ENCODE measurements around the gene PIK3R5. TPM values are rescaled to one million over a fixed set of nuclear protein-coding genes. Genes with fewer than 3 reads are reported as not detected.

PIK3R5 gene
- total and polyA plus RNA-seq, 3 donors from 2014 or later = 6.1 to 14.0 (median 7.4) TPM

DNA sequence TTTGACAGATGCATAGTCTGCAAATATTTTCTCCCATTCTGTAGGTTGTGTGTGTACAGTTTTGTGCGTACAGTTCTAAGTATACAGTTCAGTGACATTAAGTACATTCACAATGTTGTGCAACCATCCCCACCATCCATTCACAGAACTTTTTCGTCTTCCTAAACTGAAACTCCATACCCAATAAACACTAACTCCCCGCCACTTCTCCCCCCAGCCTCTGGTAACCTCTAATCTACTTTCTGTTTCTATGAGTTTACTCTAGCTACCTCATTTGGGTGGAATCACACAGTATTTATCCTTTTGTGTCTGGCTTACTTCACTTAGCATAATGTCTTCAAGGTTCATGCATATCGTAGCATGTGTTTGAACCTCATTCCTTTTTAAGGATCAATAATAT, 14.3 kb downstream of the PIK3R5 start:
- H3K4me3 ChIP-seq = no peak overlapping the region
- WGBS, 2 donors = 87 to 91% methylated on average over 4 of the region's 4 CpGs
- intact Hi-C loops (cut with DNase I; ENCODE audit: low total_unique reads) = no loop called here

GRCh38 chr17:8949061-8949661, 16.3 kb downstream of the PIK3R5 start:
- no peaks in the 10 kb centered on the region for H3K4me1 ChIP-seq
- H3K9me3 ChIP-seq = no peaks in the 10 kb centered on the region
- H3K27ac ChIP-seq = no peak overlapping the region
- no peak overlapping the region for H3K4me3 ChIP-seq
- TF ChIP-seq POLR2A (IDR thresholded peaks at IDR 0.05) = no peak
- TF ChIP-seq, protein P1, sequence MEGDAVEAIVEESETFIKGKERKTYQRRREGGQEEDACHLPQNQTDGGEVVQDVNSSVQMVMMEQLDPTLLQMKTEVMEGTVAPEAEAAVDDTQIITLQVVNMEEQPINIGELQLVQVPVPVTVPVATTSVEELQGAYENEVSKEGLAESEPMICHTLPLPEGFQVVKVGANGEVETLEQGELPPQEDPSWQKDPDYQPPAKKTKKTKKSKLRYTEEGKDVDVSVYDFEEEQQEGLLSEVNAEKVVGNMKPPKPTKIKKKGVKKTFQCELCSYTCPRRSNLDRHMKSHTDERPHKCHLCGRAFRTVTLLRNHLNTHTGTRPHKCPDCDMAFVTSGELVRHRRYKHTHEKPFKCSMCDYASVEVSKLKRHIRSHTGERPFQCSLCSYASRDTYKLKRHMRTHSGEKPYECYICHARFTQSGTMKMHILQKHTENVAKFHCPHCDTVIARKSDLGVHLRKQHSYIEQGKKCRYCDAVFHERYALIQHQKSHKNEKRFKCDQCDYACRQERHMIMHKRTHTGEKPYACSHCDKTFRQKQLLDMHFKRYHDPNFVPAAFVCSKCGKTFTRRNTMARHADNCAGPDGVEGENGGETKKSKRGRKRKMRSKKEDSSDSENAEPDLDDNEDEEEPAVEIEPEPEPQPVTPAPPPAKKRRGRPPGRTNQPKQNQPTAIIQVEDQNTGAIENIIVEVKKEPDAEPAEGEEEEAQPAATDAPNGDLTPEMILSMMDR (IDR thresholded peaks at IDR 0.05) = no peak
- intact Hi-C loops (cut with DNase I; ENCODE audit: low total_unique reads) = no loop called here
- no peaks in the 10 kb centered on the region for H3K27me3 ChIP-seq
- H3K36me3 ChIP-seq (ENCODE audit: low read depth, missing control alignments) = no peaks in the 10 kb centered on the region
- no peak for DNase-seq
- 80 to 89% methylated on average over 9 of the region's 9 CpGs for WGBS, 2 donors

More for the DNA sequence above, 14.3 kb downstream of the PIK3R5 start:
- Histone ChIP-seq H3K9me3 (no peaks in the 10 kb centered on the region), H3K36me3 (ENCODE audit: low read depth, missing control alignments) (no peaks in the 10 kb centered on the region), H3K4me1 (no peaks in the 10 kb centered on the region), H3K27ac (no peak overlapping the region), H3K27me3 (no peaks in the 10 kb centered on the region)
- TF ChIP-seq POLR2A (IDR thresholded peaks at IDR 0.05) = no peak
- TF ChIP-seq, protein P1 (IDR thresholded peaks at IDR 0.05) = no peak
- no peak for DNase-seq

- Histone ChIP-seq H3K4me3 (no peak overlapping the region), H3K27ac (no peak overlapping the region), H3K36me3 (ENCODE audit: low read depth, missing control alignments) (no peaks in the 10 kb centered on the region), H3K27me3 (no peaks in the 10 kb centered on the region), H3K9me3 (no peaks in the 10 kb centered on the region), H3K4me1 (no peaks in the 10 kb centered on the region)
- 78 to 97% methylated on average over 2 to 7 of the region's 7 CpGs for WGBS, 2 donors
- TF ChIP-seq, protein P1 (IDR thresholded peaks at IDR 0.05) = no peak
- no peak for TF ChIP-seq POLR2A (IDR thresholded peaks at IDR 0.05)
- DNase-seq = no peak
- intact Hi-C loops (cut with DNase I; ENCODE audit: low total_unique reads) = no loop called here
Observed at GRCh38 chr17:8948462-8948861, 17.0 kb downstream of the PIK3R5 start.

DNA sequence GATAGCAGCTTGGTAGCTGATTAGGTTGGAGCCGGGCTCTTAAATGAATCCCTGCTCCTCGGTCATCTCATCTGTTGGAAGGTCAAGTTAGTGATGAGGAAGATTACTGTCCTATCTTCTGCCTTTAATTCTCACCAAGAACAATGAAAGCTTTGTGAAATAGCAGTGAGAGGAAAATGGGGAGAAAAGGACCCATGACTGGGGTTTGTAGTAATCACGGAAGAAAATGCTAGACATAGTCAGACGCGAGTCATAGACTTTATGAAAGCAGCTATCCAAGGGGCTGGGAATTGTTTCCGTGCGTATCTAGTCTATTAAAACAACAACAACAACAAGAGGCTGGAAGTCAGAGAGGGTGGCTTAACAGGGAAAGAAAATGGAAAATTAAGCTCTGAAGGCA, 18.3 kb downstream of the PIK3R5 start:
- Histone ChIP-seq H3K36me3 (ENCODE audit: low read depth, missing control alignments) (no peaks in the 10 kb centered on the region), H3K27ac (no peak overlapping the region), H3K4me1 (no peaks in the 10 kb centered on the region), H3K4me3 (no peak overlapping the region), H3K9me3 (no peaks in the 10 kb centered on the region), H3K27me3 (no peaks in the 10 kb centered on the region)
- 86 to 91% methylated on average over 7 of the region's 7 CpGs for WGBS, 2 donors
- no peak for TF ChIP-seq POLR2A (IDR thresholded peaks at IDR 0.05)
- TF ChIP-seq, protein P1 (IDR thresholded peaks at IDR 0.05) = no peak
- intact Hi-C loops (cut with DNase I; ENCODE audit: low total_unique reads) = no loop called here
- no peak for DNase-seq

GRCh38 chr17:8946476-8946875, 19.0 kb downstream of the PIK3R5 start:
- DNase-seq = no peak
- H3K36me3 ChIP-seq (ENCODE audit: low read depth, missing control alignments) = no peaks in the 10 kb centered on the region
- no peaks in the 10 kb centered on the region for H3K4me1 ChIP-seq
- no peaks in the 10 kb centered on the region for H3K27me3 ChIP-seq
- intact Hi-C loops (cut with DNase I; ENCODE audit: low total_unique reads) = no loop called here
- H3K9me3 ChIP-seq = no peaks in the 10 kb centered on the region
- no peak overlapping the region for H3K4me3 ChIP-seq
- WGBS, 2 donors = 93 to 96% methylated on average over 6 of the region's 6 CpGs
- no peak overlapping the region for H3K27ac ChIP-seq
- no peak for TF ChIP-seq POLR2A (IDR thresholded peaks at IDR 0.05)
- TF ChIP-seq, protein P1 (IDR thresholded peaks at IDR 0.05) = no peak
